ES-I3 (cell line): Measurements from ENCODE around the gene NOXO1.
A peak's percentile ranks its signal among the peaks of the same experiment; 100 is the strongest.

Experiments
- H3K36me3 ChIP-seq: 2 replicates; pipeline ENCODE4 v1.6.1; 2013; ENCODE audit warnings: mild to moderate bottlenecking, low read length, control low read depth, moderate library complexity; ENCODE audit not compliant: insufficient read depth
- H3K4me1 ChIP-seq: 2 replicates; pipeline ENCODE4 v1.6.1; 2013; ENCODE audit warnings: mild to moderate bottlenecking, control low read depth, low read length; ENCODE audit not compliant: insufficient read depth
- H3K9ac ChIP-seq: 2 replicates; pipeline ENCODE4 v1.6.1; 2013; ENCODE audit warnings: low read depth, mild to moderate bottlenecking, low read length, moderate library complexity
- H3K9me3 ChIP-seq: 2 replicates; pipeline ENCODE4 v1.6.1; 2013; ENCODE audit warnings: mild to moderate bottlenecking, low read length, moderate library complexity; ENCODE audit not compliant: control insufficient read depth, insufficient read depth

NOXO1 gene

DNA sequence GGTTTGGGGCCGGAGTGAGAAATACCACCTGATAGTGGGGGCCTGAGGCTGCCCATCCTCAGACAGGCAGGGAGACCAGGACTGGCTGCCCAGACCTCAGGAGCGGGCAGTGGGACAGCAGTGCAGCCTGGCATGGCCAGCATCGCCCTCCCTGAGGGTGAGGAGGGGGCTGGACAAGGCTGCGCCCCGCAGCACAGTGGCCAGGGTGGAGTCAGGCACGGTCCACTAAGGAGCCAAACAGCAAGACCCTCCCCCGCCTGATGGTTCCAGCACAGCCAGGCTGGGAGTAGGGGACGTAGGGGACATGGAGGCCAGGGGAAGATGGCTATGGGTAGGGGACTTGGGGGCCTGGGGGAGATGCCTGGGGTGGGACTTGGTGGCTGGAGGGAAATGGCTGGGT lies 25.0 kb upstream of the NOXO1 start:
- Histone ChIP-seq H3K9ac (no peak overlapping the region), H3K9me3 (no peaks in the 10 kb centered on the region), H3K36me3 (peaks cover 2% of the 10 kb centered on the region; the same call in 1 of the 2 replicates), H3K4me1 (peaks cover 12% of the 10 kb centered on the region; the same call in 1 of the 2 replicates)

DNA sequence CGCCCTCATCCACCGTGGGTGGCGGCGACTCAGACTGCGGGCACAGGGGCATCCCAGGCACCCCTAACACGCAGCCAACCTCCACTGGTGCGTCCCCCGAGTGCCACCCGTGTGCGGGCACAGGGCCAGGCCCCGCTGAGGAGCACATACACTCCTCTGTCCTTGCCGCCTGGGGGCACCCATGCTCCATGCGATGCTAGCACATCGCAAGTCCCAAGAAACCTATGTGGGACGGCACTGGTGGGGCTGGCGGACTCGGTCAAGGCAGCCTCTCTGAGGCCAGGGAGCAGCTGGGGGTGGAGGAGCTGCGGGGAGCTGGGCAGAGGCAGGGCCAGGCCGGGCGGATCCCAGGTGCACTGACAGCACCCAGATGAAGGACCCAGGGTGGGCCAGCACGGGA lies 24.4 kb upstream of the NOXO1 start:
- no peaks in the 10 kb centered on the region for H3K9me3 ChIP-seq
- H3K36me3 ChIP-seq = peaks cover 4% of the 10 kb centered on the region; the same call in 1 of the 2 replicates
- peaks cover 12% of the 10 kb centered on the region; the same call in 1 of the 2 replicates for H3K4me1 ChIP-seq
- H3K9ac ChIP-seq = no peak overlapping the region

DNA sequence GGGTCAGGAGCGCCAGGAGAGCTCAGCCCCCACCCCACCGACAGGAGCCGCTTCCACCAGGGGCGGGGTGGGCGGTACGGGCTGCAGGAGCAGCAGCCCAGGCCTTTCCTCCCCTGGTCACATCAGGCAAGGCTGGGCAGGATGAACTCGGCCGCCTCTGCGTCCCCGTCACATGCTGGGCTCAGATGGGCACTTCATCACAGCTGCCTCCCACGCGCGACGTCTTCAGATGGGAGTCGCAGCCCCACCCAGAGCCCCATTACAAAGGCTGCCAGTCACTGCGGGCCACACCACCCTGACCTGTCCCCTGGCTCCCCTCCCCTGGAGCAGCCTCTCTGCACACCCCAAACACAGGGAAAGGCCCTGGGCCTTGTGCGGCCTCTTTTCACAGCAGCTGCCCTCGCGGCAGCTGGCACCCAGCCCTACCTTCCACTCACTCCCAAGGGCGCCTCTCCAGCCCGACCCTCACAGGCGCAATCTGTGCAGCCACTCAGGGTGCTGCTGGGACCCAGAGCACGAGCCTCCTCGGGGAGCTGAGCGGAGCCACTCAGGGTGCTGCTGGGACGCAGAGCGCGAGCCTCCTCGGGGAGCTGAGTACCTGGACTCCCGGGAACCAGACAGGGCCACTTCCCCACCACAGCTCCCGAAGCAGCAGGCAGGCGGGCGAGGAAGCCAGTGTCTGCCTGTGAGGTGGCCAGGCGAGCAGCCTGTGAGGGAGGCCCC lies 23.7 kb upstream of the NOXO1 start:
- peaks cover 12% of the 10 kb centered on the region; the same call in 1 of the 2 replicates for H3K4me1 ChIP-seq
- peaks cover 4% of the 10 kb centered on the region; the same call in 1 of the 2 replicates for H3K36me3 ChIP-seq
- H3K9ac ChIP-seq = no peak overlapping the region
- H3K9me3 ChIP-seq = no peaks in the 10 kb centered on the region

DNA sequence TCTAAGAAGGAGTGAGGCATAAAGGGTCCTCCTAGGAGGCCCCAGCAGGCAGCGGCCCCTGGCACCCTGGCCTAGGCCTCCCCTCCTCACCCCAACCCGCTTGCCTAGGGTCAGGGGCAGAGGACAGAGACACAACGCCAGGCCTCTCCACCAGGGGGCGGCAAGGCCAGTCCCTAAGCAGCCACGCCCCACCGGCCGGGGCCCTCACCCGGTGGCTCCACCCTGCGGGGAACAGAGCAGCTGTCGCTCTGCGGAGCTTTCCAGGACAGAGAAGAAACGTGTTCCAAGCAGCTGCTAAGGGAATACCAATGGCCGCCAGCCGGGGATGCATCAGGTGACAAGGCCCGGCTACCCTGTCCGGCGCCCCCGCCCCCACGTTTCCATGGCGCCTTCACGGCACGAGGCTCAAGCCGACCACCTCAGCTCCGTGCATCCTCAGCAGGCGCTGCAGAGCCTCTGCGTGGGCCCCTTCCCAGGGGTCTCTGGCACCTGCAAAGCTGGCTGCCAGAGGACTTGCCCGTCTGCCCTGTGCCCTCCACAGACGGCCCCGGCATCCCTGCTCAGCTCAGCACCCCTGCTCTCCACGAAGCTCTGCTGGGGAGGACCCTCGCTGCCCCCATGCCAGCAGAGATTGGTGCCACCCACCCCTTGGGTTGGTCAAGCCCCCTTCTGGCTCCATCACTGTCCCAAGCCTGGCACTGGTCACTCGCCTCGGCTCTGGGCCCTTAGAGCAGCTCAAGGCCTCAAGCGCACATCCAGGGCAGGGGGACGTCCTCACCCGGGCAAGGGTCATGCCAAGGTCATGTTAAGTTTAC lies 22.8 kb upstream of the NOXO1 start:
- H3K9ac ChIP-seq = peak overlapping the region; percentile 22
- peaks cover 12% of the 10 kb centered on the region; the same call in 1 of the 2 replicates for H3K4me1 ChIP-seq
- H3K36me3 ChIP-seq = peaks cover 4% of the 10 kb centered on the region; the same call in 1 of the 2 replicates
- no peaks in the 10 kb centered on the region for H3K9me3 ChIP-seq

DNA sequence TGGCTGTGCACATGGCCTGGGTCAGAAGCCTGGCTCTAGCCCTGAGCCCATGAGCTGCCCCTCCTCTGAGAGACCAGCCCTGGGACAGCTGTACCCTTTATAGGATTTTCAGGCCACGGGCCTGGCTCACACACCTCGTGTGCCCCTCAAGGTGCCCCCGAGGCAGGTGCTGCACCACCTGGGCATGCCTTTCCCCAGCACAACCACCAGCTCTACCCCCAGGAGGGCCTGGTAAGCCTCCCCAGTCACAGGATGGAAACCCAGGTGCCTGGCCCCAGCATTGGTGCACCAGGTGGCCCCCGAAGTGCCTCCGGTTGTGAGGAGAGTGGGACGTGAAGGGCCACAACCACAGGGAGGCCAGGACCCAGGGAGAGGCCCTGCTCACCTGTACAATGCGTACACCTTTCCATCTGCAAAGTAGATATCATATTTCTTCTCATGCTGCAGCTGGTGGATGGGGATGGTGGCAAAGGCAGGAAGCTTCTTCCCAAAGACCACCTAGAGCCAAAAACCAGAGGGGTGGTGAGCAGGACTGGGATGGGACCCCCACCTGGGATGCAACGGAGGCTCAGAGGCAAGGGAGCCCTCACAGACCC lies 22.1 kb upstream of the NOXO1 start:
- Histone ChIP-seq H3K4me1 (peaks cover 9% of the 10 kb centered on the region; the same call in 1 of the 2 replicates), H3K9me3 (no peaks in the 10 kb centered on the region), H3K36me3 (peaks cover 4% of the 10 kb centered on the region; the same call in 1 of the 2 replicates), H3K9ac (no peak overlapping the region)

DNA sequence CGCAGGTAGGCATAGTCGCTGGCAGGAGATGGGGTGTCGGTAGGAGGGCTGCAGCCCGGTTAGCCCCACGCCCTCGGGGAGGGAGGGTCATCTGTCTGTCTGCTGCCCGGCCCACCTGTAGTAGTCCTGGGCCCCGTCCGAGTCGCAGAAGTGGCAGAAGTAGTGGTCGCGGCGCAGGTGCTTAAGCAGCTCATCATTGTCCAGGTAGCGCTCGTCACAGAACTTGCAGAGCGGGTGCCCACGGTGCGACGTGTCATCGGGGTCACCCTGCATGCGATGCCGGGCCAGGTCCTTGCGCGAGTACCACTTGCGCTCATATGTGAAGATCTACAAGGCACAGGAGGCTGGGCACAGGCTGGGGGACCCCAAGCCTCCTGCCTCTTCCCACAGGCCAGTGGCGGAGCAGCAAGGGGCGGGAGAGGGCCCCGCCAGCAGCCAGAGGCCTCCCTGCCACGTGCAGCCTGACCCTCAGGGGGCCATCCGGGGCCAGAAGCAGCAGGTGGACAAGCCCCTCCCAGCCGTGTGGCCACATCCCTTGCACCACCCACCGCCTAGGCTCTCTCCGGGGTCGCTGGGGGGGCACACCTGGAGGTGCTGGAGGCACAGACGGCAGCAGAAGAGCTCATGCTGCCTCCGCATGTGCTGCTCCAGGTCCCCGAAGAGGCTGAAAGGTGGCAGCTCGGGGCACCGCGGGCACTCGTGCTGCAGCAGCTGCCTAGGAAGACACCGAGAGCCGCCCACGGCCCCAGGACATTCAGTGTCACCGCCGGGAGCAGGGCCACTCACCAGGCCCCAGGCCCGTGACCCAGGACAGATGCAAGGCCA lies 21.3 kb upstream of the NOXO1 start:
- H3K4me1 ChIP-seq = peaks cover 6% of the 10 kb centered on the region; the same call in 1 of the 2 replicates
- peaks cover 4% of the 10 kb centered on the region; the same call in 1 of the 2 replicates for H3K36me3 ChIP-seq
- H3K9me3 ChIP-seq = no peaks in the 10 kb centered on the region
- H3K9ac ChIP-seq = no peak overlapping the region

DNA sequence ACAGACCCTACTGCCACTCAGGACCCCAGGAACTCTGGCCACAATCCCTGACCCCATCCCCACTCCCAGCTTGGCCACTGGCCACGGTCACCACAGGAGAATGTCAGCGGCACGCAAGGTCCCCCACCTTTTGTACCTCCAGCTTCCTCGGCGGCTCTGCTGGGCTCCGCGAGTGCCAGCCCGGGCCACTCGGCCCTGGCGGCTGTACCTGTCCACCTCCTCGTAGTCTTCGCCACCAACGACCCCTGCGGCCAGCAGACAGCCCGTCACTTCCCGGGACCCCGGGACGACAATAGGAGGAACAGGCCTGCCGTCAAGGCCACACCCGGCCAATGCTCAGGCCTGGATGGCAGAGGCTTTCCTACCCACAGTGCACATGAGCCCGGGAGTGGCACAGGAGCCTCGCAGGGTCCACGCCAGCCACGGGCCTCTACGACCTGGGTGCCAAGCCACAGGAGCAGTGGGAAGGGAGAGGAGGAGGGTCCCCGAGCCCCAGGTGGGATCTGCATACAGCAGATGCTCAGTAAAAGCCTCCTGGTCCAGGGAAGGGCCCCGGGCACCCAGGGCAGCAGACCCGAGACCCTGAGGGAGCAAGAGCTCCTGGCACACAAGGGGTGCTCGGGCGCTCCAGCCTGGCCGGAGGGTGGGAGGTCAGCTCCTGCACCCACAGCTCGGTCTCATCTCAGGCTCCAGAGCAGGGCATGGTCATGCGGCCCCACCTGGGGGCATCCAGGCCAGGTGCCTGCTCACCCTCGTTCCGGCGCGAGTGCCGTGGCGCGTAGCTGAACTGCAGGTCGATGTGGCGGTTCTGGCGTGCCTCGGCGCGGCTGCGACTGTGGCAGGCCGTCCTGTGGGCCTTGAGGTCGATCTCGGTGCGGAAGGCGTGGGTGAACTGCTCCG lies 20.4 kb upstream of the NOXO1 start:
- Histone ChIP-seq H3K4me1 (peaks cover 6% of the 10 kb centered on the region; the same call in 1 of the 2 replicates), H3K9ac (no peak overlapping the region), H3K36me3 (peaks cover 4% of the 10 kb centered on the region; the same call in 1 of the 2 replicates), H3K9me3 (no peaks in the 10 kb centered on the region)

DNA sequence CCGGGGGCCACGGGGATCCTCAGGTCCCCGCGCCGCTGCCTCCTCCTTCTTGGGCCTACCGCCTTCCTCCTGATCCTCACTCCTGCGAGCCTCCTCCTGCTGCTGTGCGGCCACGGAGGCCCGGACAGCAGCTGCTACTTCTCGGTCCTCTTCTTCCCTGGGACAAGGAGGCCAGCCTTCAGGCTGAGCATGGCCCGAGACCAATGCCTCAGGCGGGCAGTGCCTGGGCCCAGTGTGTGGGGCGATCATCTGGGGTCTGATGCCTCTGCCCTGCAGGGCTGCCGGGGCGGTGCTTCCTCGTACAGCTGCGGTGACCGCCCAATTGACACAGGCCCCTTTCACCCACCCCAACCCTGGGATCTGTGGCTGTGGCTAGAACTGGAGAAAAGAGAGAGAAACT lies 19.8 kb upstream of the NOXO1 start:
- Histone ChIP-seq H3K9ac (no peak overlapping the region), H3K36me3 (peaks cover 4% of the 10 kb centered on the region; the same call in 1 of the 2 replicates), H3K9me3 (no peaks in the 10 kb centered on the region), H3K4me1 (peaks cover 6% of the 10 kb centered on the region; the same call in 1 of the 2 replicates)

DNA sequence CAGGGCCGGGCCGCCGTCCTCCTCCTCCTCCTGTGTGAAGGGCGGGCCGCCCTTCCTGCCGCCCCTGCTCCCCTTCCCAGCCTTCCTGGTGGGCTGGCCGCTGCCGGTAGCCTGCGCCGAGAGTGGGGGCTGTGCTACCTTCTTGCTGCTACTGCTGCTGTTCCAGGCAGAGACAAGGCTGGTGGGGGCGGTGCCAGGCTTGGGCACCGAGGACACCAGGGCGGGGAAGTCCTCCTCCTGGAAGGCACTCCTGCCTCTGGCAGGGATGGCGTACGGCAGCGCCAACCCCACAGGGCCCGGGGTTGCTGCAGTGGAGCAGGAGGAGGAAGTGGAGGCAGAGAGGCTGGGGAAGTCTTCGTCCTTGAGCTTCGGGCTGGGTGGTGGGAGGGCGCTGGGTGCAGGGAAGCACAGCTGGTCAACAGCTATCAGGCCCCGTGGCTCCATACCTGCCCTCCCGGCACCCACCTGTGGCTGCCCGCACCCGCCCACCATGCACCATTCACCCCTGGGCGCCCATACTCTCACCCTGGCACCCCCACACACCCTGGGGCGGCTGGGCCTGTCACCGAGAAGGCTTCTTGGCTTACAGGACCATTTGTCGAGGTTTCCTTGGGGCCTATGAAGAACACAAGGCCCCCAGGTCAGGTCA lies 18.7 kb upstream of the NOXO1 start:
- H3K9ac ChIP-seq = no peak overlapping the region
- H3K9me3 ChIP-seq = no peaks in the 10 kb centered on the region
- H3K4me1 ChIP-seq = peaks cover 6% of the 10 kb centered on the region; the same call in 1 of the 2 replicates
- H3K36me3 ChIP-seq = peaks cover 4% of the 10 kb centered on the region; the same call in 1 of the 2 replicates

DNA sequence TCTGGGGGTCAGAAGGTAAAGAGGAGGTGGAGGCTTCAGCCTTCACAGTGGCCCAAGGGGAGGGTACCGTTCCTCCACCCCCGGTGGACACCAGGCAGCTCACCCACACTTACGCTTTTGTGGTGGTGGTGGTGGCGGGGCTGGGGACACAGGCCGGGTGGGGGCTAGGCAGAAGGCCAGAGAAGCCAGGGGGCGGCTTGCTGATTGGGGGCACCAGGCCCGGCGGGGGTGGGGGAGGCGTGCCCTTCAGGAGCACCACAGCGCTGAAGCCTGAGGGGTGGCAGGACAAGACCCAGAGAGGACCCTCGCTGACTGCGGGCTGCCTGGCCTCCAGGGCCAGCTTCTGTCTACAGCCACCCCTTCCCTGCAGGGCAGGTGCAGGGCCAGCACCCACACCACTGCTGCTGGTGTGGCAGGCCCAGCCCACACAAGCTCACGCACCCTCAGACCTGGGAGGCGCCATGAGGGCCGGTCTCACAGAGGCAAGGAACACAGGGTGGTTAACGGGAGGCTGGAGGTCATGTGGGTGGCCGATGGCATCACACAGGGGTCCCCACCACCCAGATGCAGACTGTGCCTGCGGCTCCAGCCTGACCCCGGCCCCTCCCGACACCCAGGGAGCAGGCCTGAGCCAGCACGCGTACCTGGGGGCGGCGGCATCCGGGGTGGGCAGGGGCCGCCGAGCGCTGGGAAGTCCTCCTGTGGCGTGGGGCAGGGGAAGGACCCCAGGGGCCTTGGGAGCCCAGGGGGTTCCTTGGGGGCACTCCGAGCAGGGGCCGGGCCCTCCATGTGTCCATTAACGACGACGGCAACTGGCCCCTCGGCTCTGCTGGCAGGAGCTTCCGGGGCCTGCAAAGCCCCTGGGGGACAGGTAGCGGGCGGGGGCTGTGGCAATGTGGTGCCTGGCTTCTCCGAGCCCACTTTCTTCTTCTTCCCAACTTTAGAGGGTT lies 17.9 kb upstream of the NOXO1 start:
- H3K36me3 ChIP-seq = peaks cover 4% of the 10 kb centered on the region; the same call in 1 of the 2 replicates

DNA sequence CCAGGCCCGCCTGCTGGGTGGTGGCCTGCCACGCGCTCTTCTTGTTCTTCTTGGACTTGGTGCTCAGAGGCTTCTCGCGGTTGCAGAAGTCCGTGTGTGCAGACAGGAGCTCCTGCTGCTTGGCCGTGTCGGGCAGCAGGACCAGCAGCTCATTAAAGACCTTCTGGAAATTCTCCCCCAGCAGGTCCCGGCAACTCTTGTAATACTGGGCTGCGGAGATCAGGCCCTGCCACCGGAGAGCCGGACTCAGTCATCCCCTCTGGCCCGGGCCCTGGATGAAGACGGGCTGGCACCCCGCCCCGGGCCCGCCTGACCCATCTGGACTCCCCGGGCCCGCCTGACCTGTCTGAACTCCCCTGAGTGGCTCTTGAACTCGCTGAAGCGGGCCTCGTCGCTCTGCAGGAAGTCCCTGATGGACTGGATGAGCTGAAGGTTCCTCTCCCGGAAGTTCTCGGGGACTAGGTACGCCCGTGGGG lies 17.1 kb upstream of the NOXO1 start:
- Histone ChIP-seq H3K9ac (no peak overlapping the region), H3K9me3 (no peaks in the 10 kb centered on the region), H3K4me1 (no peaks in the 10 kb centered on the region), H3K36me3 (peaks cover 4% of the 10 kb centered on the region; the same call in 1 of the 2 replicates)

More for the DNA sequence above, 17.9 kb upstream of the NOXO1 start:
- Histone ChIP-seq H3K9ac (no peak overlapping the region), H3K9me3 (no peaks in the 10 kb centered on the region), H3K4me1 (peaks cover under 1% of the 10 kb centered on the region; the same call in 1 of the 2 replicates)
